ENCODE results near the gene POLA1.

POLA1 gene

GRCh38 chrX:24886916-24887315 lies 193.2 kb downstream of the POLA1 start:
- DNase-seq: no peak

DNA sequence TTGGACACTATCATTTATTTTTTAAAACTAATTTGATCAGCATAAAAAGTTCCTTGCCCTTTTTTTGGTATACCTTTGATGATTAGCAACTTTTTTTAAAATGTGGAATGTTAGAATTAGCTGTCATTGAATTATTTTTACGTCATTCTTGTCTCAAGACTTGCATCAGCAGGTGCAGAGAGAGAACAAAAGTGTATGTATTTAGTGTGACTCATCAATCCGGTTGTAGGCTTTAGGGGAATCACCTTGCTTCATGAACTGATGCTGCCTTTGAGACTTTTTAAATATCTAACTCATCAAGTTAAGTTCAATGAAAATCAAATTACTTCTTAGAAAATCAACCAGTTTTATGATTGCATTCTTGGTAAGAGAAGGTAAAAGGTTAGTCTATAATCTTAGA lies 197.0 kb downstream of the POLA1 start:
- no peak for DNase-seq

DNA sequence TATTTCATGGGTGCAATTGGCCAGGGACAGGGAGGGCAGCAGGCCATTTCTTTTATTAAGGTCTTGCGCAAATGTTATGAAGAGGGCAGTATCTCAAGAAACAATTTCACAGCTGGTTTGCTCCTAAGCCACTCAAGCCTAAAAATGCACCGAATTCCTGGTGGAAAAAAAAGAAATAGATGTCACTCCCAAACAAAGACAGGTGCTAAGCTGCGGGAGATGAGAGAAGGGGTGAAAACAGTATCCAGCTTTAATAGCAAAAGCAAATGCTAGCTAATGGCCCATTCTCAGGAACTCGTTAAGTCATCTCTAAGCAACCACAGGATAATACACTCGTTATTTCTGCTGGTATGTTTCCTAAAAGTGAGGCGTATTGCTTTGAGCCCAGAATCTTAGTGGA lies 205.7 kb downstream of the POLA1 start:
- DNase-seq: peak; percentile 1

DNA sequence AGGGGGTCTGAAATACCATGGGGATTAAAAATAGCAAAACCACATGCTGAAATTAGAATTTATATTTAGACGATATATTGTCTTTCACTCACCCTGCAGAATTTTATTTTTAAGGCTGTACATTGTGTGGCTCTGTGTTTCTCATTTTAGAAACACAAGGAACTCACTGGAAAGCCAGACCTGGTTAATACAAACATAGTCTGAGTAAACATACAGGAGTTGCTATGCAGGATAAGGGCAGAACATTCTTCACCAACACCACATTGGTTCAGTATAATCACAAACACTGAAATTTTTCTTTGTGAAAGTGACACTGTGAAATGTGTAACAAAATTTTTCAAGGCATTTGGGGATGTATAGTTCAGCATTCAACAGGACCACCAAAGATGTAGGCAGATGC lies 206.5 kb downstream of the POLA1 start:
- DNase-seq: no peak

DNA sequence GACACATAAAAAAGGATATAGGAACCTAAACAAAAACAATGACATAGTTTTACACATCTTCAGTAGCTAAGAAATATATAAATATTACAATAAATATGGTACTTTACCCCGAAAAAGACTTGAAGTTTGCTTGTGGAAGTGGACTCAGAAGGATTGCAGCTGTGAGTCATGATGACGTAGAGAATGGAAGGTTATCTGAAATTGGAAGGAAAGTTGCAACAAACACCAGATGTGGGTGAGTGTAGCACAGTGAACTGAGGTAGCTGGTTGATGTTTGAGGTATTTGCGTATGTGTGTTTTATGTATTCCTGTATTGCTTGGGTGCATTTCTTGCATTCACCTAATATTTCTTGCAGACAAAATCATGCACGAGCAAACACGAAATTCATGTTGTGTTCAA lies 209.1 kb downstream of the POLA1 start:
- no peak for DNase-seq

- no peak for DNase-seq
These were observed 225.0 kb downstream of the POLA1 start for GRCh38 chrX:24918715-24919114.

- no peak for DNase-seq
These were observed 227.1 kb downstream of the POLA1 start for GRCh38 chrX:24920769-24921168.

DNA sequence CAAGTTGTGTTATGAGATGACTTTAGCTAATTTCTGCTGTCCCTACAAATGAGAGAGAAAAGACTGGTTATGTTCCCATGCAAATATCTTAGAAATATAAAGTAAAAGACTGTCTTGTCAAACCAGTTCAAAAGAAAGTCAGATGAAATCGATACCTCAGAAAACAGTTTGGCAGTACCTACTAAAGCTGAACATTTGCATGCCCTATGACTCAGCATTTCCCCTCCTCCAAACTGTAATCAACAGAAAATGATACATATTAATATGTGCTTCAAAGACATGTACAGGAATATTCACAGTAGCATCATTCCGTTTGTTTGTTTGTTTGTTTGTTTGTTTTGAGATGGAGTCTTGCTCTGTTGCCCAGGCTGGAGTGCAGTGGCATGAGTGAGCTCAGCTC lies 231.7 kb downstream of the POLA1 start:
- DNase-seq: no peak

GRCh38 chrX:24927372-24927771 lies 233.7 kb downstream of the POLA1 start:
- no peak for DNase-seq

GRCh38 chrX:24928114-24928513 lies 234.4 kb downstream of the POLA1 start:
- peak; percentile 58 for DNase-seq

DNA sequence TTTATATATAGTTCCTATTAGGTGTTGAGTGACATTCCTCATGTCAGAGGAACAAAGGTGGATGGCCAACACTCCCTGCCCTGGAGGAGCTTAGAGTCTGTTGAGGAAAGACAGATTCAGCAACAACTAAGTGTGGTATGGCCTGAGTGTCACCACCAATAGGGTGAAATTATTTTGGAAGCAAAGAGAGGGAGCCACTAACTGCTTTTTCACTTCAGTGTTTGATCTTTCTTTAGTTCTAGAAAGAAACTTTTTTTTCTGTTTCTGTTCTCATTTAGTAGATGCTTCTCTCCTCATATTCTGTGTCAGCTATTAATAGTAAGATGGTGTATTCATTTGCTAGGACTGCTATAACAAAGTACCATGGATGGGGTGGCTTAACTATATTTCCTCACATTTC lies 240.6 kb downstream of the POLA1 start:
- DNase-seq: no peak

GRCh38 chrX:24945009-24945408 lies 251.3 kb downstream of the POLA1 start:
- DNase-seq: no peak

- no peak for DNase-seq
These were observed 252.7 kb downstream of the POLA1 start for GRCh38 chrX:24946369-24946768.

DNA sequence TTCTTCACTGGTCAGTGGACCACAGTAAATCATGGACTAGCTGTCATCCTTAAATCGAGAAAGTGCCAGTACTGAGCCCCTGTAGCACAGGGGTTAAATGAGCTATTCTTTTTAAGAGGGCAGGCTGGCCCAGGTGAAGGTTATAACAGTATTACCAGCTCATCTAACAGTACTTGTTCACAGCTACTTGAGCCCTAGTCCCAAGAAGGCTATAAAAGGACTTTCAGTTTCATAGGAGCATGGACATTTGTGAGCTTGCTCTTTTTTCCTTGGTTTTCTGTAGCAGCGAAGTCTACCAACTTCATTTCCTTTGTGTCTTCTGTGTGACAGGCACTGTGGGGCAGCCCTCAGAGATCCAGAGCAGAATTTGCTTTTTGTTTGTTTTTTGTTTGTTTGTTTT lies 261.0 kb downstream of the POLA1 start:
- no peak for DNase-seq

DNA sequence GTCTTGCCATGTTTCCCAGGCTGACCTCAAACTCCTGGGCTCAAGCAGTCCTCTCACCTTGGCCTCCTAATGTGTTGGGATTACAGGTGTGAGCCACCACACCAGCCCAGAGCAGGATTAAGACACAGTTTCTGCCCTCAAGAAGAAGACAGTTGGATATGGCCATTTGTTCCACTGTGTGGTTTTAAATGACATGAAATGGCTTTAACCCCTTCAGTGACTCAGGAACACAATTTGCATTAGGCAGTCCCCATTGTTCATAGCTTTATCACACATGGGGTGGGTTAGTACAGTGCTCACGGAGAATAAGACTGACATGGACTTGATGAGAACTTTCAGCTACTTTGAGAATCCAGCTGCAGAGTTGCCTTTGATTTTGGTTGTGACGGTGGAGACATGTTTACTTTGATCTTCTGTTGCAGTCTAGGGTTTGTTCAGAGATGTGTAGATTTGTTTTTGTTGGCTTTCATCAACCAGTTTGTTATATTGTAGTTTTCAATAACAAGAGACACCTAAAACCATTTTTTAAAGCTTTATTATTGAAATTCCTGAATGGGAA lies 261.7 kb downstream of the POLA1 start:
- DNase-seq: no peak

GRCh38 chrX:24956828-24957227 lies 263.1 kb downstream of the POLA1 start:
- DNase-seq: no peak

- DNase-seq: no peak
These were observed 268.1 kb downstream of the POLA1 start for GRCh38 chrX:24961809-24962208.

DNA sequence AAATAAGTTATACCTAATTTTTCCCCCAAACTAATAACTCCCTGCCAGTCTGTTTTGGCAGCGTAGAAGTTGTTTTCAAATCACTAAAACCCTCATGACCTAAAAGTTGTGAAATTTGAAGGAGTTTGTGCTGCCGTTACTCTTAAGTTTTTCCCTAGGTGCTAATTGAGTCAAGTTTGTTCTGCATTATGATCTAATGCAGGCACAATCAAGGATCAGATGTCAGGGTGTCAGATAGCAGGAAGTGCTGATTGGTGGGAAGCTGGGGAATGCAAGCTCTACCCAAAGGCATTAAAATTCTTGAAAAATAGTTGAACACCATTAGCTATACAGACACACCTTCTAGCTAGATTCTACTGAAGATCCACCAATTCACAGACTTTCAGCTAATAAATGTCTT lies 270.1 kb downstream of the POLA1 start:
- DNase-seq: no peak

DNA sequence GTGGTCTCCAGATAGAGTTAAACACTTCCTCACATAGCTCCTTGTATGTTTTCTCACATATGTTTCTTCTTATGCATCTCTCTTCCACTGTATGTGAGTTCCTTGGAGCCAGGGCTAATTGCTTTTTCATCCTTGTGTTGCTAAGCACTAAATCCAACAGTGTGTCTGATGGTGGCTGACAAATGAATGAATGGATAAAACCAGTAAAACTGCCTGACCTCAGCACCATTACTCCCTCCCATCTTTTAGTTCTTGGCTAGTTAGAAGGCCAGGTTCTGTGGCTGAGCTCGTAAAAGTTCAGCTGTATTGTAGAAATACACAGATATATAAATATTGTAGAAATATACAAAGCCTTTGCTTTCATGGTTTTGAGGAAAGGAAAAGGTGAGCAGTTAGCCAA lies 271.7 kb downstream of the POLA1 start:
- DNase-seq: no peak

- no peak for DNase-seq
These were observed 276.1 kb downstream of the POLA1 start for GRCh38 chrX:24969812-24970211.

- DNase-seq: no peak
These were observed 285.4 kb downstream of the POLA1 start for GRCh38 chrX:24979081-24979480.

DNA sequence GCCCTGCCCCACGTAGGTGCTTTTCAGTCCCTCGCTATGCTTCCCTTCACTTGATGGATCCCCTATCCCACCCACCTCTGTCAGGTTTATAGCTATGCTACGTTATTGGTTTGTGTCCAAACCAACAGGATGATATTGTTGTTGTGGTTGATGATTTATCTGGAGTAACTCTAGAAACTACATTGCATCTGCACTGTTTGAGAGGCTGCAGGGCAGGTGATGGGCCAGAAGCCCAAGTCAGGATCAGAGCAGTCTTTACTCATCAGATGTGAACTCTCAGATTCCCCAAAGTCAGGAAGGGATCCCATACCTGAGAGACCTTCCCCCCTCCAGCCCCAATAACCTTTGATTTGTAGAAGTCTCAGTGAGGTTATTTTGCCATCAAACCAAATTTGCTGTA lies 287.3 kb downstream of the POLA1 start:
- DNase-seq: no peak

GRCh38 chrX:24982306-24982965 lies 288.7 kb downstream of the POLA1 start:
- DNase-seq: no peak

- no peak for DNase-seq
These were observed 290.2 kb downstream of the POLA1 start for GRCh38 chrX:24983931-24984330.

- DNase-seq: no peak
These were observed 291.4 kb downstream of the POLA1 start for GRCh38 chrX:24985120-24985519.
